GM04504 (cell line): ENCODE data around the gene MYH9.
A peak's percentile ranks its signal among the peaks of the same experiment; 100 is the strongest.

ENCODE experiments used
- DNase-seq: peaks from one replicate; pipeline ENCODE4 v3.0.0-alpha.2; 2012; ENCODE audit warnings: low read depth

The MYH9 gene

DNA sequence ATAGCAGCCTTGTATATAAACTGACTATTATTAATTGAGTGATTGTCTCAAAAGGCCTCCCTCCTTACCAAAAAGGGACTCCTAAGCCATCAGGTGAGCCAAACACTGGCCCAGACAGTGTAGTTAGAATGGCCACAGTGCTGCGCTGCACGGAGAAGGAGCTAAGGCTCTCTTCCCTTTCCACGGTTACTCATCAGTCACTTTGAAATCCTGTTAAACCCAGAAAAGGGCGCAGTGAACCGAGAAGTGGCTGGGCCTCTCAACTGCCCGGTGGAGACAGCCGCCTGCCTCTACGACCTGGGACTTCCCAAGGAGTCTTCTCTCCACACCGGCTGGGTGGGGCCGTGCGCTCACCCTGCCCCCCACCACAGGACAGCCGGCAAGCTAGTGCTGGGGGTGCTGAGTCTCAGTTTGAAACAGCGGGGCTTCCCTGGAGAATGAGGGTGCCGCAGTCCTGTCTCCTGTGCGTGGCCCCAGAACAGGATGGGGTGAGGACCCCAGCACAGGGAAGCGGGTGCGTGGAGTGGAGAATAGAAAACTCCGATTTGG, 1.3 kb downstream of the MYH9 start:
- no peak for DNase-seq

DNA sequence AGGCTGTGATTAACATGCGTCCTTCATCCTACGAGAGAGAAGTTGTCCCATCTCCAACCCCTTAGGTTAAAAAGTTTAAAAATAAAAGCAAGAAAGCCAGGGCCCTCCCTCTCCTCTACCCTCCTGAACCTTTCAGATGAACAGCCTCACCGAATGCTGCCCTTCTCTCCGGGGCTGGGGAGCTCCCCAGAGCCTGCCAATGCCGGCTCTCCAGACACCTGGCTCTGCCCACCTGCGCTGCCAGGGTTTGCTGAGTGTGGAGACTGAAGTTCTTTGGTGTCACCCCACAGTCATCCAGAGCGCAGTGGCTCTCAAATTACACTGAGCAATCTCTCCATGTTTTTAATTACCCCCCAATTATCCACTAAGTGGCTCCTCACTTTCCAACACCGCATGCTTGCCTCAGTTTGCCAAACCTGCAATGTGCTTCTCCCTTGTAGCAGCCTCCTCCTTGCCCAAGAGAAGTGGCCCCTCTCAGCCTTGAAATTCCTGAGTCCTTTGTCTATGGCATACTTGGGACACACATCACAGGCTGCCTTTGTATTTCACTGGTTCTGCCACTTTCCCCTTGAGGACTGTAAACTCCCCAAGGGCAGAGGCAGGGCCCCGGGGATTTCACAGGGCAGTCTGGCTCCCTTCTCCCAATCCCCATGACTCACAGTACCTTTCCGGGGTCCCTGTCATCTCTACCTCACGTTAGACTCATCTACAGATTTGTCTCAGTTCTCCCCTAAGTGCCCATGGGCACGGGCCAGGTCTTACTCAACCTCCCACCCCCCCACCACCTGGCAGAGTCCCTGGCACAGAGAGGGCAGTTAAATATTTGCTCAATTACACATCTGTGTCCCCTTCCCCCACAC, 2.0 kb downstream of the MYH9 start:
- peak; percentile 26 for DNase-seq

- DNase-seq, result no peak
Observed at GRCh38 chr22:36384766-36385481, 2.8 kb downstream of the MYH9 start.

DNA sequence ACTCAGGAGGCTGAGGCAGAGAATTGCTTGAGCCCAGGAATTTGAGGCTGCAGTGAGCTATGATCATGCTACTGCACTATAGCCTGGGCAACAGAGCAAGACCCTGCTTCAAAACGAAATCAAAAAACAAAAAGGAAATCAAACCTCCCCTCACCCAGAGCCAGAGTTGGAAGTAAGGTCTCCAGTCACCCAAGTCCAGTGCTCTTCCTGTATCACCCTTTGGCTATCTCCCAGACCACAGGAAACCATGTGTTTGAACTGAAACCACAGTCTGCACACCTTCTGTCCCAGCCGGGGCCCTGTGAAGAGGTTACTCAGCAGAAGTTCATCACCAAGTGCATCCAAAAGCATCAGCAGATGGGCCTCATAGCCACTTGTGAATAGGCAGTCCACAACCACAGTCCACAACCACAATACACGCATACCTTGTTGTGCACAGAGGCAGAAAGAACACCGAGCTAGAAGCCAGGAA, 4.6 kb downstream of the MYH9 start:
- DNase-seq, result peak; percentile 66

- no peak for DNase-seq
Observed at GRCh38 chr22:36381513-36382128, 6.1 kb downstream of the MYH9 start.

- DNase-seq, result no peak
Observed at GRCh38 chr22:36379593-36380361, 8.0 kb downstream of the MYH9 start.

- no peak for DNase-seq
Observed at GRCh38 chr22:36378869-36379217, 8.9 kb downstream of the MYH9 start.

GRCh38 chr22:36378080-36378868, 9.5 kb downstream of the MYH9 start:
- no peak for DNase-seq

GRCh38 chr22:36377022-36377631, 10.6 kb downstream of the MYH9 start:
- DNase-seq, result no peak

- no peak for DNase-seq
Observed at GRCh38 chr22:36376265-36376664, 11.5 kb downstream of the MYH9 start.

- no peak for DNase-seq
Observed at GRCh38 chr22:36375071-36375980, 12.4 kb downstream of the MYH9 start.

DNA sequence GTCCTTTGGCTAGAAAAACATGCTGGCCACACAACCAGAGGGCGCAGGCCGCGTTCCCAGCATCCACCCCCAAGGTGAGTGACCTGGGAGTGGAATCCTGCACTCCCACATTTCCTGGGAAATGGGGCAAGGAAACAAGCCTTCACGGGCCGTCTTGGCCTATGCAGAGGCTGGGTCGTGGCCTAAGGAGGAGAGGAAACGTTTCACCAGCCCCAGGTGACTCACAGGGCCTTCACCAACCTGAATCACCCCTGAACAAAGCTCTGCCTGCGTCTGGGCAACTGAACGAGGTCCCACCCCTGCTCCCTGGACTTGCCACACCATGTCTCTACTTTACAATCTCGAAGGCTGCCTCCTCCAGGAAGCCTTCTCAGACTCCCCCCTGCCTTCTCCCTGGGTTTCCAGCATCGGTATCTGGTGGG, 13.2 kb downstream of the MYH9 start:
- no peak for DNase-seq

GRCh38 chr22:36373258-36373579, 14.5 kb downstream of the MYH9 start:
- DNase-seq, result no peak

GRCh38 chr22:36371920-36372319, 15.8 kb downstream of the MYH9 start:
- DNase-seq, result no peak

GRCh38 chr22:36369922-36370791, 17.6 kb downstream of the MYH9 start:
- no peak for DNase-seq

DNA sequence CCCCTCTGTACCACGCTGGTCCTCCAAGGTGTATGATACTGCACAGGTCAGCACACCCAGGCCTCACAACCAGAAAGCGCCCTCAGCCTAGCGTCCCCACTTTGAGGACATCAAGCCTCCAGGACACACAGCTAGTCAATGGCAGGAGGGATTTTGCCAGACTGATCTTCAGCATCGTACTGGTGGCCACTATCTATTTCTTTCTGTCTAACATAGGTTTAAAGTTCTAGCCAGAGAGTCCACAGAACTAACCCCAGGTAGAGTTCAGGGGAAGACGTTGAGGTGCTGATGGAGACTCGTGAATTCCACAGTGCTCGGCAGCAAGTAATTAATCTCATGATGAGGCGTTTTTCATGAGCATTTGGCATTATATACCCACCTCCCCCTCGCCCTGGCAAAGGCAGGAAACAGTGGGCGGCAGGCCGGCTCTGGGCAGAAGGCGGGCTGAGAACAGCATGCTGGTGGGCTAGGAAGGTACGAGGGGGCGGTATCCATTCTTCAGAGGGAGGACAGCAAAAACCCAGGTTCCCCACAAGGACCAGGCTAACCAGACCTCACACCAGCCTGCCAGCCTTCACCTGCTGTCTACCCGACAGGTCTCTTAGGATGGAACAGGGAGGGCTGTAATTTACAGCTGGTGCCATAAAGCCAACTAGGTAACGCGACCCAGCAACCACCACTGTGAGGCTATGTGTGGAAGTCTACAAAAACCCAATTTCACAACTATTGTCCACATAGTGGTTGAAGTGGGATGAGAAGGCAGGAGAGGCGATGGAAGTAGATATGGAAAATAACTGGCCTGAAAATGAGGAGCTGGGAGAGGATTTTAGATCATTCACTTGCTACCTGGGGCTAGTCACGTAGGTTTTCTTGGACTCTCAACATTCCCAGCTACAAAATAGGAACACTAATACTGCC, 18.5 kb downstream of the MYH9 start:
- DNase-seq, result no peak

- peak; percentile 55 for DNase-seq
Observed at GRCh38 chr22:36368359-36368983, 19.3 kb downstream of the MYH9 start.
